Brain microvascular endothelial cell (primary cell): Measurements from ENCODE around the gene PDE4D.

Experiments used
- DNase-seq: peaks from one replicate; pipeline ENCODE4 v3.0.0-alpha.2; 2020
- H3K27ac ChIP-seq: fragments of 250-450 bp; sonication (Bioruptor Pico); 2 replicates; pipeline ENCODE4 v1.5.1; 2020; ENCODE audit warnings: mild to moderate bottlenecking, moderate library complexity
- H3K27me3 ChIP-seq: fragments of 250-450 bp; sonication (Bioruptor Pico); replicated peaks from 2 replicates; pipeline ENCODE4 v1.5.1; 2020; ENCODE audit warnings: mild to moderate bottlenecking
- H3K36me3 ChIP-seq: fragments of 250-450 bp; sonication (Bioruptor Pico); replicated peaks from 2 replicates; pipeline ENCODE4 v1.5.1; 2020; ENCODE audit warnings: mild to moderate bottlenecking
- H3K4me3 ChIP-seq: 2 replicates; pipeline ENCODE4 v1.5.1; 2011; ENCODE audit warnings: low read depth, mild to moderate bottlenecking, control low read depth, low read length, moderate library complexity
- CTCF ChIP-seq: IDR thresholded peaks from 2 replicates; pipeline ENCODE4 v1.5.1; 2011; ENCODE audit warnings: low read depth, mild to moderate bottlenecking, moderate library complexity, low read length, control low read depth, inconsistent platforms; ENCODE audit errors: missing control alignments
- in situ Hi-C: cut with HindIII; loops from 2 replicates; pipeline ENCODE4 v1.10.0; 2017; ENCODE audit warnings: low sequenced_read_pairs, low pct_ligation_motif_present

The PDE4D gene

GRCh38 chr5:58919833-58920232 is 973.7 kb downstream of the PDE4D start:
- no peak for DNase-seq
- no peak for TF ChIP-seq CTCF
- no peak overlapping the region for H3K27ac ChIP-seq
- H3K36me3 ChIP-seq = no peaks in the 10 kb centered on the region
- no peak overlapping the region for H3K4me3 ChIP-seq
- in situ Hi-C loops = no loop called here
- no peaks in the 10 kb centered on the region for H3K27me3 ChIP-seq
